Activated CD4-positive, CD25-positive, alpha-beta regulatory T cell treated with anti-CD3 and anti-CD28 coated beads, Interleukin-2, amount 50 U/mL, for 16 hours (primary cell): ENCODE results near the gene KRT73.

Source experiments
- DNase-seq: peaks from one replicate; pipeline ENCODE4 v3.0.0-alpha.2; 2020; ENCODE audit warnings: low read depth, low spot score

The KRT73 gene

DNA sequence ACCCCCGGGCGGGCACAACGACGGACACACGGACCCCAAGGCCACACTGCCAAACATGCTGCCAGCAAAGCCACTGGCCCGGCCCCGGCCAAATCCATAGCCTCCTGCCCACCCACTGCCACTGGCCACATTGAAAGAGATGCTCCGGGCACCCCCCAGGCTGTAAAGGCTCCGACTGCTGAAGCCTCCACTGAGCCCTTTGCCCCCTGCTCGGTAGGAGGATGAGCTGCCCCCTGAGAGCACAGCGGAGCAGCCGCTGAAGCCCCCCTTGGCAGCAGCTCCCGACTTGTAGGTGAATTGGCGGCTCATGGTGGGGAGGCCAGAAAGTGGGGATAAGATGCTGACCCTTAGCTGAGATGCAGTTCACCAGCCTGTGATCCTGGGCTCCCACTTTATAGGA is at the start of gene KRT73:
Gene KRT73, minus strand, starts transcription at position 344 of the 400 bp plus-strand sequence. Its CDS starts 35 bp downstream, at position 309.
- no peak for DNase-seq

DNA sequence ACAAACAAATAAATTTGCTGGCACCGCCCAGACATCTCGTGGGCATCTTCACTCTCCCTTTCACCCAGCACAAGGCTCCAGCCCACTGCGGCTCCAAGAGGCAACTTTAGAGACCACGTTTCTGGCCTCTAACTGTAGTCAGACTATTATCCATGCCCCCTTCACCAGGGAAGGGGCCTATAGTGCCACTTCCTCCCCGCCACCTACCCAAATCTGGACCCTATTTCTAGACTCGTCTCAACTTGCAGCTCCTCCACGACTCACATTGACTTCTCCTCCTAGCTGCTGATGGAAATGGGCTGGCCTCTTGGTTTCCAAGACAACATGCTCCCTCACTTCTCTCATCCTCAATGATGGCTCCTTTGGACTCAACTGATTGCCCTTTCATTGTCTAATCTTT is 49.6 kb upstream of the KRT73 start:
- DNase-seq = no peak

DNA sequence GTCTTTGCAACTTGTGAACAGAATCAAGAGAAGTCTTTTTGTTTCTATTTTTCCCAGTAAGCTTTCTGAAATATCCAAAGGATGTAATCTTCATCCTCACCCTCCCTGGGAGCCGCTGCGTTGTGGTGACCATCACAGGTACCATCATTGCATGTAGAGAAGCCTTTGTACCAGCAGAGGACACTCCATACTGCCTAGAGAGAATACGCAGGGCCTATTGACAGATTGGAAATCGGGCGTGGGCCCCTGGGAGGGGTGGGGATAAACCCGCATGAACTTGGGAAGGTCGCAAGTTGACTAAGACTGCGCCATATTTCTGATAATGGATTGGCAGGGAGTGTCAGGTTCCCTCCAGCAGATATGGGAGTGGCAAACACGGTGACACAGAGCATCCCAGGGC is 49.1 kb upstream of the KRT73 start:
- DNase-seq = no peak

DNA sequence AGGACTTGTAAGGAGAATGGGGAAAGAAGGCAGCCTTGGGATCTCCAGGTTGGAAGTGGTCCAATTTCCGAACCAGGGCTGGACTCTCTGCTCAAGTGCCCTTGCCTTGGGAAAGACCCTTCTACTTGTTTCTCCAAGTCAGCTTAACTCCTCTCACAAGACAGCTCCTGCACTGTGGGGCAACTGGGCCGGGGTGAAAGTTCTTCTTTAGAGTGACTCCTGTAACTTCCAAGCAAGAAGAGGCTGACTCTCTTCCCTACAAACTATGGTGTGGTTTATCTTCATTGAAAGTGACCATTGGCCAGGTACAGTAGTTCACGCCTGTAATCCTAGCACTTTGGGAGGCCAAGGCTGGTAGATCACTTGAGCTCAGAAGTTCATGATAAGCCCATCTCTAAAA is 48.1 kb upstream of the KRT73 start:
- no peak for DNase-seq

DNA sequence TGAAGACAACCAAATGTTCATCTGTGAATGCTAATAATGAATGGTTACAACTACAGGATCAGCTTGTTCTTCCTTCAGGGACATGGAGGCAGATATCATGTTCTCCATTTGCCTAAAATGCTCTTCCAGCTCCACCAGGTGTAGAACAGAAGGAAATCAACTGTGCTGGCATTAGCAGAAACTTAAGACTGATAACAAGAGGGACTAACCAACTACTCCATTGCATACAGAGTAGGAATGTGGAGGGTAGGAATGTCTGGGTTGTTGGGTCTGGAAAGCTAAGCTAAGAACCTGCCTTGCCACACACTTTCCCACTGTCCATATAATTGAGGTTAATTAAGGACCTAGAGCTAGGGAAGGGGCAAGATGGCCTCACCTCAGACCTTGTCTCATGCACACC is 45.1 kb upstream of the KRT73 start:
- DNase-seq = no peak

DNA sequence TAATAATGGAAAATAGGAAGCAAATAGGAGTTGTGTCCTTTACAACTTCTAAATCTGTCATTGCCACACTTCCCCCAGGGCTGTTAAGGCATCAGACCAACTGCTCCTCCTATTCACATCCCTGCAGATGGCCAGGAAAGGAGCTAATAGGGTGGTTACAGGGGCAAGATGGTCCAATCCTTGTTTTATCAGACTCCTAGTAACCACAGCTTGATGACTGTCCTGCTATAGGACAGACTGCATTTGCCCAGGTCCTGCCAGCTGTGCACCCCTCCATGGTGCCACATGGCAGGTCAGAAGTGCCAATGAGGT is 44.5 kb upstream of the KRT73 start:
- no peak for DNase-seq

DNA sequence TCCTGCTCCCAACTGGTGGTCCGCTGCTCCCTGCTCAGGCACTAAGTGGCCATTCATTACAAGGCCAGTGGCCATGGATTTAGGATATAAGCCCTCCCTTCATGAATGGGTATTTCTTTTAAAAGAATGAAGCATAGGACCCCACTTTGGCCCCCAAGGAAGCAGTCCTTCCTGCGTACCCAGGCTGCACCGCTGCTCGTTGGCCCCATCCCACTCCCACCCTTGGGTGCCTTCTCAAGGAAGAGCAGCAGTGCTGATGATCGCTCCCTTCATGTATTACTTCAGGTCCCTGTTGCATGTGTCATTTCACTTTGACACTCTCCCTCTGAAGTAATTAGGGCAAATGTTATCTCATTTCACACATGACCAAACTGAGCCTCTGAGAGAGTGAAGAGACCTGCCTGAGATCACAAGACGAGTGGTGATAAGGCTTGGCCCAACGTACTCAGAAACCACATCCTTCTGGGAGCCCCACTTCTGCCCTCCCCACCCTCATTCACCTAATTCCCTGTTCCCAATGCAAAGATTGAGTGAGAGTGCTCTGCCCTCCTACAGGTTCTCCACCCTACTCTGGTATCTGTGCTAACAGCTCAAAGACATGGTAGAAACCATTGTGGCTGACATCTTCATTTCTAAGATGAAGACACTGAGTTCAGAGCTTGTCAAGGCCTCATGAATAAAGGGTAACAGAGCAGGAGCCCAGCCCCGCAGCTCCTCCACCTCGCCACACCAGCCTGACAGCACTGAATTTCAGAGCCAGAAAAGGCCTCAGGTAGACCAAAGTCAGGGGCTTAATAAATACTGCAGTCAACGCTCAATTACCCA is 43.9 kb upstream of the KRT73 start:
- no peak for DNase-seq

DNA sequence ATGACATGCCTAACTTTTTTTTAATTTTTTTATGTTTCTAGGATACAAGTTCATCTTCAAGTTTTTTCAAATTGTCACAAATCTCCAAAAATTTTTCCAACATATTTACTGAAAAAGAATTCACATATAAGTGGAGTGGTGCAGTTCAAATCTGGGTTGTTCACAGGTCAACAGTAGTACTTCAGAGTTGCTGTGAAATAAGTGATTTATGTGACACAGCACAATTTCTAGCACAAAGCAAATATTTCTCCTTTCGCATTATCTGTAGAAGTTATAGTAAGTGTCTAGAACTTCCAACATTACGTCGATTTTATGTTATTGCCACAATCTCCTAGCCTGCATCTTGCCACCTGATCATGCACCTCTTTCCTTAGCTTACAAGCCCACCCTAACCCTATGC is 43.3 kb upstream of the KRT73 start:
- no peak for DNase-seq

DNA sequence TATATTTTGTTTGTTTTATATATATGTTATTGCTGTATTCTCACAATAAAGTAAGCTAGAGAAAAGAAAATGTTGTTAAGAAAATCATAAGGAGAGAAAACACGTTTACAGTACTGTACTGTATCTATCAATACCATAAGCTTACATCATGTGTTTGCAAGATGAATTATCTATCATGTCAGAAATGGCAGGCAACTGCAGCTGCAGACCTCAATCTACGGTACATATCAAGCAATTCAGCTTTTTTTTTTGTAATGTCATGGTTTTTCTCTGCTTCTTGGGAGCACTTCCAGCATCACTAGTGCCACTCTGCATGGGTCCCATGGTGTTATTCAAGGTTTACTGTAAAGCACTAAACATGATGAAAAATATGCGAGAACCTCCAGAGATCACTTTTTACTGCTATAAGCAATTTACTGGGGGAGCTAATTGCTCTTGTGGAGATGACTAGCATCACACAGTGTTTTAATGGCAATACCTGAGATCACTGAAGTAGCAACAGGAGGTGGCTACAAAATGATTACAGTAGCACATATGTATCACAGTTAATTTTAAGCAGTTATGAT is 42.7 kb upstream of the KRT73 start:
- DNase-seq = no peak

DNA sequence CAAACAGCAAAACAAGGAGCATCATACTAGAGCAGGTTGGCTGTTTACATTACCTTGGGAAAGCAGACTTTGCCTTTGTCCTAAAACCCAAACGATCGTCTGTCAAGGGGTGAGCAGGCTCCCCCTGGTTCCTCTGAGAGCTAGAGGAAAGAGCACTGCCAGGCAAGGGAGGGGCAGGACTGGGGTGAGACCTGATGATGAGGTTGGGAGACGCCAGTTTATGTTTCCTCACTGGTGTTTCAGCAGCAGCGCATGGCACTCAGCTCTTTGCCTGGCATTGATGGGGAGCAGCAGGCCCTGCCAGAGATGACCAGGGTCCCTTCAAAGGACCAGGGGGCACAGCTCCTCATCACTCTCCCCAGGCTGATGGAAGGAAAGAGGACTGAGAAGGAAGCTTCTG is 41.6 kb upstream of the KRT73 start:
- DNase-seq = no peak

DNA sequence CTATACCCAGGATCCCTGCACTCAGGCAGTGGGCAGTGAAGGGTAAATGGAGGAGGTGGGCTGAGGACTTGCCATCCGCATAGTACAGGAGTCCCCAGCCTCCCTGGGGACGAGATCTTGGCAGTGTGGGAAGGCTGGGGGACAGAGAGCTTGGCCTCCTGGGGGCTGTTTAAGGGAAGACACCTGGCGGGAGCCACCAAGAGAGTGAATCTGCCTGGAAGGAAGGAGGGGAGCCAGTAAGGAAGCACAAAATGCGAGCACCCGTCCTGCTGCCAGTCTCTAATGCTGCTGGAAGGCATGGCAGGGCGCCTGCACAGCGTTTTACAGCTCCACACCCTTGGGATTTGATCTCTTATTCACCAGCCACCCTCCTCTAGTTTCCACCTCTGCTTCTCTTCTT is 41.0 kb upstream of the KRT73 start:
- DNase-seq = no peak

DNA sequence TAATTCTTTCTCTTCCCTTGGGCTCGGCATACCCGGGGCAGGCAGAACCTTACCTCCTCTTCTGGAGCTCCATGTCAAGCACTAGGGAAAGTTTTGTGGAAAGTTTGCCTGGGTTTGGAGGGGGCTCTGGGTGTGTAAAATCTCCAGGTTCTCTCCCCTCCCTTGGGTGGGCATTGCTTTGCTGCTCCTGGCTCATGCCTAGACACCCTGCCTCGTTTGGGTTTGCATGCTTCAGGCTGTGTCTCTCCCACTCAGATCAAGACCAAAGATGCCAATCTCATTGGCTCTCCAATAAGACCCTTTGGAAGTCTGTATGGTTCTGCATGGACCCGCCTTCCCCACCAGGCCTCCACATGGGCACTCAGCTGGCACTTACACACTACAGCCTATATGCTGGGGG is 39.8 kb upstream of the KRT73 start:
- DNase-seq = no peak

DNA sequence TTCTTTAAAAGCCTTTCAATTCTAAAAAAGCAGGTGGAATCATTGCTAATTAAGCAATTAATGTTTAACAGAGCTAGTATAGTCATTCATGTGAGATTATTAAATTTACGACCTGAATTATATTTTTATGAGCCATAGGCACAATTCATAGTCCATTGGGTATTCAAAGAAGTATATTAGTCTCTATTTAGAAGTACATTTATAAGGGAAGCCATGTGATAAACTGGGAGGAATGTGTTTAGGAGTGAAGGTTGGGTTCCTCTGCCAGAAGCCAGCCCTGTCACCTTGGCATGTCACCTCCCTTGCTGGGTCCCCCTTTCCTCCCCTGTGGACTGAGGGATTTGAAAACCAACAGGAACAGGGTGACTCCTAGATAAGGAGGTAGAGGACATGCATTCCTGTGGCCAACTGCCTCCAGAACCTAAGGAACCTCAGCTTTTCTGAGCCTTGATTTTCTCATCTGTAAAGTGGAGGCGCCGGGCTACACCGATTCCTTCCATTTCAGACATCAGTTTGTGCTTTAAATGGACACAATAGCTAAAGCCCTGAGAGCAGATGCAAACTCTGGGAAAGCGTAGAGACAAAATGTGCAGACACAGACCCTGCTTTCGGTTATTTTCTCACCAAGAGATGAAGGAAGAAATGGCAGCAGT is 39.0 kb upstream of the KRT73 start:
- DNase-seq = no peak

DNA sequence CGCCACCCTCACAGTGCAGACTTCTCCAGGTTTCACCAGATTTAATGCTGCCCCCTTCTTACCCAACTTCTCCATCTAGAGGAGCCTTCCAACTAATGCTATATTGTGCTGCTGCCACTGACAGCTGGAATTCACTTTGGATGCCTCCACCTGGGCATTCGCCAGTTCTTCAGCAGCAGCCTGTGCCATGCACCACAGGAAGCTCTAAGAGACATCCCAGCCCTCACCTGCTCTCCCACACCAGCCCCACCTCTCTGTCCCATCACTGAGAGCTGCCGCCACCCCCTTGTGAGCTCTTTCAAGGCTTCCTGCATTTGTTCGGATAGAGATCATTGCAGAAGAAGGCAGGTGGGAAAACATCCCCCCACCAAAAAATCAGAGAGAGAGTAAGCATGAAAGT is 38.3 kb upstream of the KRT73 start:
- no peak for DNase-seq

DNA sequence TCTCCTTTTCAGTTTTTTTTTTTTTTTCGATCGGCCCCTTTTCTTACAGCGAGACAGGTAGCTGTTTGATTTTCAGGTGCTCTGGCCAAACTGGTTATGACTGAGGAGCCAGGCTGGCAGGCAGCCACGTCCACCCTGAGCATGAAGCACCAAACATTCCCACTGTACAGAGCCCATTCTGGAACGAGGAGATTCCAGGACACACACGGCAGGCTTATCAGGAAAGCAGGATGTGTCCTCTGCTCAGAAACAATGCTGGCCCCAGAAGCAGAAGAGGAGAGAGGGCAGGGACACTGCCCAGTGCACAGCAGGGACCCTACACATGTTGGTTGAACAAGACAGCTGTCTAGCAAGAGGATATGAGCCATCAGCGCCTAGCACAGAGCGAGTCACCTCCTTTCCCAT is 37.4 kb upstream of the KRT73 start:
- DNase-seq = no peak

DNA sequence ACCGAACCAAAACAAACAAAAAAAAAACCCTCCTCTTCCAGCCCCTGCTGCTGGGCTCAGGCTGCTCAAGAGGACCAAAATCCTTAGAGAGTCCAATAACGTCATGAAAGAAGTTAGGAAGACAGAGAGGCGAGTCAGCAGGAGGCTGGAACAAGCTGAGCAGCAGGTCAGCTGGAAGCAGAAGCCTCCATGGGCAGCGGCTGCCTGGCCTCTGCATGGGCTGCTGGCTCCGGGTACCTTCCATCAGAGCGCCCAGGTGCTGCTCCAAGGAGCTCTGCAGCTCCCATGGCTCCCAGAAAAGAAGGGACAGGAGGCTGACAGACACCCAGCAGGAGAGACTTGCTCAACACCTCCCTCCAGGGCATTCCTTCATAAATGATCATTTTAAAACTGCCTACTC is 36.9 kb upstream of the KRT73 start:
- DNase-seq = no peak

DNA sequence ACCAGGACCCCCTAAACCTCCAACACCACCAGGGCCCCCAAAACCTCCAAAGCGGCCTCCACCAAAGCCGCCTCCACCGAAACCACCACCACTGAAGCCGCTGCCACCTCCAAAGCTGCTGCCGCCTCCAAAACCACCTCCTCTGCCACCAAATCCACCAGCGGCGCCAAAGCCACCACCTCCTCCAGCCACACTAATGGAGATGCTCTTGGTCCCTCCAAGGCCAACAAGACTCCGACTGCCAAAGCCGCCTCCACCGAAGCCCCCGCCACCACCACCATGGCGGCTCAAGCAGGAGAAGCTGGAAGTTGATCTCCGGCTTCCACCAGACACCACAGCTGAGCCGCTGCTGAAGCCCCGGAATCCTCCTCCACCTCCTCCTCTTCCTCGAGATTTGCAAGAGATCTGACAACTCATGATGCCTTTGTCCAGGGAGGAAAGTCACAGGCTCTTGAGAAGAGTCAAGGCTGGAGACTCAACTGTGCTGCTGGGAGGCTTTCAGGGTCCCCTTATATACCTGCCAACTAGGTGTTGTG is 33.4 kb upstream of the KRT73 start, which contains the start of gene KRT2:
Gene KRT2, minus strand, starts transcription at position 486 of the 536 bp plus-strand sequence. Its CDS starts 69 bp downstream, at position 417.
- DNase-seq = no peak

DNA sequence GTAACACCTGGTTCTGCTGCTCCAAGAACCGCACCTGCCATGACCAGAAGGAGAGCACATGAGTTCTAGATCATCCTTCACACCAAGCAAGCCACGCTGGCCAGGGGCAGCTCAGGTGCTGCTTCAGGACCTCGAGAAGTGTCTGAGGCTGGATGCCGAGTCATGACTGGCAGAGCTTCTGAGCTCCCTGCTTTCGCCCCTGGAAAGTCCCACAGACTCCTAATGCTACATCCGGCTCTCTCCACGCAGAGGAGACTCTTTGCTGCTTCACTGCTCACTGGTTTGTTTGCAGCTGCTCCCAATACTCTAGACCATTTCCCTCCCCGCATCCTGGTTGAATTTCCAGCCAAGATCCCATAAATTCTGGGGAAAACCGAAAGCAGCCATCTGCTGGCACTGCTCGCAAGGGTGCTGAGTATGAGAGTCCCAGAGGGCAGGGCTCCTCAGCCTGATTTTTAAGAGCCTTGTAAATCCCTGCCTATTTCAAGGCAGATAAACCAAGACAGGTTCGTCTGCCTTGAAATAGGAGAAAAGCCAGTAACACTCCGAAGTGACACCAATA is 32.2 kb upstream of the KRT73 start:
- DNase-seq = no peak

DNA sequence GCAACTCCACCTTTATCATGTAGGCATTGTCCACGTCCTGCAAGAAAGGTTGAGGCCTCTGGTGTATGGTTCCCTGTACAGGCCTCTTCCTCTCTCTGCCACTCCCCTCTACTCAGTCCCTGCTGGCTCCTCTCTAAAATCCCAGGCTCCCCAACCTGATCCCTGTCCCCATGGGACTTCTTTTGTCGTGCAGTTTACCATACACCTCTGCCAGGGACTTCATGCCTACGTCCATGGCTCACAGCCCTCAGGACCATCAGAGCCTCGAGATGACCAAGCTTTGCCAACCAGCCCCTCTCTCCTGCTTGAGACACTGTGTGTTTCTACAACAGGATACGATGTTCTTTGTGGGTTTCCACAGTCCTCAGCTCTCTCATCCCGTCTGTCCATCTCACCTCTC is 30.7 kb upstream of the KRT73 start:
- no peak for DNase-seq

DNA sequence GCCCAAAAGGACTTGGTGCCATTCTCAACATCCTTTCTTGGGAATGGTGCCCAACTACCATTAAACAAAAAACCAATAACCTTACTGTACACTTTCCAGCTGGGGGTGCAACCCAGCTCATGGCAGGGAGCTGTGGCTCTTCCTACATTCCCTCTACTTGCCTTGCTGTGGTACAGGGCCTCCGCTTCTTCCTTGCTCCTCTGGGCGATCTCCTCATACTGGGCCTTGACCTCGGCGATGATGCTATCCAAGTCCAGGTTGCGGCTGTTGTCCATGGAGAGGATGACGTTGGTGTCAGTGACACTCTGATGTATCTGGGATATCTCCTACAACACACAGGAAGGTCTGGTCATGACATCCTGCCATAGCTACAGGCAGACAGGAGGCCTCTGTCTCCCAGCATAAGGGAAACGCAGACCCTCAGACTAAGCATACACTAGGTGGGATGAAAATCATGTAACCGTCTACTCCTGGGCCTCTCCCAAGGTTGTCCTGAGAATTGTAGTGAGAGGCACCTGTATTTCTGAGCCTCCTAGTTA is 29.7 kb upstream of the KRT73 start:
- no peak for DNase-seq

DNA sequence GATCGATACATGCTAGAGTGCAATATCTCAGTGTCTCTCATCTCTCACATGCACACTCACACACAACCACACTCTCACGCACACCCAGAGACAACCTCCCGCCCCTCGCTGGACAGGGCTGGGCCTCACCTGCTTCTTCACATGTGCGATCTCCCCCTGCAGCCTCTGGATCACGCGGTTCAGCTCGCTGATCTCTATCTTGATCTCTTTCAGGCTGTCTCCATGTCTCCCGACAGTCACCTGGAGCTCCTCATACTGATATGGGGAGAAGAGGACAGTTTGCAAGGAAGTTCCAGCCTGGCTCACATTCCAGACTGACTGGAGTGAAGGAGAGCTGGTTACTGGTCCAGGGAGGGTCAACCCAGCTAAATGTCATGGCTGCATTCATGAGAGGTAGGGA is 29.2 kb upstream of the KRT73 start:
- DNase-seq = no peak

DNA sequence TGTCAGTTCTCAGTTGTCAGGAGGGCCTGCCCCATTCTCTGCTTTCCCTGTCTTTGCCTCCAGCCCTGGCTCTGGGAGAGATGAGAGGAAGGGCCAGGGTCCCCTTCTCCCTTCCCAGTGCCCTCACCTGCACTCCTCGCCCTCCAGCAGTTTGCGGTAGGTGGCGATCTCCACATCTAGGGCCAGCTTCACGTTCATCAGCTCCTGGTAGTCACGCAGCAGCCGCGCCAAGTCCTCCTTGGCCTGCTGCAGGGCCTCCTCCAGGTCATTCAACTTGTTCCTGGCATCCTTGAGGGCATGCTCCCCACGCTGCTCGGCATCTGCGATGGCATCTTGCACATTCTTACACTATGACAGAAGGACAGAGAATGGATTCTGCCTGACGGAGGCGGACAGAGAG is 28.3 kb upstream of the KRT73 start:
- DNase-seq = no peak
